GM10248 (cell line): ENCODE measurements around the gene DNAH3.
"Not testable (repeated sequence)": the region's sequence is repeated elsewhere in the genome, so short reads cannot be mapped to it uniquely, and the experiment has no call there.

ENCODE experiments used
- CTCF ChIA-PET: fragments of 300-600 bp; sonication (Branson Sonifier 250); formaldehyde crosslinking; extraction: SDS; loops from one replicate; lab custom pipeline; 2021; ENCODE audit warnings: antibody characterized with exemption; lab: Yijun Ruan, JAX
- POLR2A ChIA-PET: fragments of 350-650 bp; sonication (Branson Sonifier 250); formaldehyde crosslinking; extraction: SDS; loops from one replicate; lab custom pipeline; 2020; ENCODE audit warnings: antibody characterized with exemption; lab: Yijun Ruan, JAX
- DNase-seq: peaks from one replicate; pipeline ENCODE4 v3.0.0; 2012; ENCODE audit errors: extremely low spot score
- CTCF ChIP-seq: IDR thresholded peaks from 2 replicates; pipeline ENCODE4 v1.5.1; 2012; ENCODE audit warnings: mild to moderate bottlenecking, low read depth; ENCODE audit errors: extremely low read depth, missing control alignments, control extremely low read depth

The DNAH3 gene

GRCh38 chr16:21072976-21073375 lies 77.7 kb downstream of the DNAH3 start:
- no peak for DNase-seq
- CTCF ChIA-PET = interaction anchor here (1.3 to 1.8 kb wide), 2 partner anchors 11 to 273 kb away, joined by 3 to 6 read pairs; no protein-coding TSS in a partner anchor
- TF ChIP-seq CTCF = no peak
- POLR2A ChIA-PET = no interaction called here

- CTCF ChIA-PET = interaction anchor here (1.0 to 1.8 kb wide), 2 partner anchors 10 to 13 kb away, joined by 3 to 6 read pairs; no protein-coding TSS in a partner anchor
- no peak for TF ChIP-seq CTCF
- POLR2A ChIA-PET = no interaction called here
- DNase-seq = no peak
These were observed 78.9 kb downstream of the DNAH3 start for GRCh38 chr16:21071741-21072140.

GRCh38 chr16:21070564-21070963 lies 80.1 kb downstream of the DNAH3 start:
- ChIA-PET CTCF (interaction anchor here (1.4 kb wide), 1 partner anchor 14 kb away, joined by 3 read pairs; no protein-coding TSS in a partner anchor), POLR2A (no interaction called here)
- no peak for TF ChIP-seq CTCF
- no peak for DNase-seq

GRCh38 chr16:21069986-21070385 lies 80.7 kb downstream of the DNAH3 start:
- no peak for TF ChIP-seq CTCF
- no peak for DNase-seq
- CTCF ChIA-PET = interaction anchor here (1.4 kb wide), 1 partner anchor 14 kb away, joined by 3 read pairs; no protein-coding TSS in a partner anchor
- POLR2A ChIA-PET = no interaction called here

- no peak for DNase-seq
- ChIA-PET POLR2A (no interaction called here), CTCF (no interaction called here)
- TF ChIP-seq CTCF = no peak
These were observed 86.4 kb downstream of the DNAH3 start for GRCh38 chr16:21064203-21064602.

- POLR2A ChIA-PET, DNase-seq, CTCF ChIA-PET: not testable (repeated sequence)
These were observed 87.3 kb downstream of the DNAH3 start for GRCh38 chr16:21063314-21063713.

GRCh38 chr16:21060027-21060510 lies 90.6 kb downstream of the DNAH3 start:
- POLR2A ChIA-PET = no interaction called here
- CTCF ChIA-PET = no interaction called here
- no peak for DNase-seq
- no peak for TF ChIP-seq CTCF
